HS-27A (cell line): ENCODE data around the gene ARHGEF19.
A peak's percentile ranks its signal among the peaks of the same experiment; 100 is the strongest.
"Not testable (repeated sequence)": the region's sequence is repeated elsewhere in the genome, so short reads cannot be mapped to it uniquely, and the experiment has no call there.

Source experiments
- DNase-seq: peaks from one replicate; pipeline ENCODE4 v3.0.0-alpha.2; 2012; ENCODE audit warnings: low read depth, missing footprints

The ARHGEF19 gene

GRCh38 chr1:16204634-16205333 is 7.7 kb downstream of the ARHGEF19 start:
- DNase-seq: no peak

GRCh38 chr1:16204216-16204615 is 8.2 kb downstream of the ARHGEF19 start:
- DNase-seq: no peak

DNA sequence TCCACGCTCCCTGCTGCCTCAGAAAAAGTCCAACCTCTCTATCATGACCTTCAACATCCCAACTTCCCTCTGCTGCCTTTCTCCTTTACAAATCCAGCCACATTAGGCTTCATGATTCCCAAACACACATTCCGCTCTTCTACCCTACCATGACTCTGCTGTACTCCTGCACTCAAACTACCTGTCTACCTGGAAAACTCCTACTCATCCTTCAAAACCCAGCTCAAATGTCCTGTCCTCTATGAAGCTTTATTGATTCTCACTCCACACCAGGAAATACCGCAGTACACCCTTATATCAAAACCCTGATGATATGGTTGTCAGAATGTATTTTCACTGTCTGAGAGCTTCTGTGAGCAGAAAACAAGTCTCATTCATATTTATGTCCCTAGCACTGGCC is 8.9 kb downstream of the ARHGEF19 start:
- DNase-seq: no peak

GRCh38 chr1:16202281-16203210 is 9.9 kb downstream of the ARHGEF19 start:
- no peak for DNase-seq

GRCh38 chr1:16199700-16200099 is 12.8 kb downstream of the ARHGEF19 start:
- DNase-seq: no peak

GRCh38 chr1:16199157-16199501 is 13.3 kb downstream of the ARHGEF19 start:
- DNase-seq: no peak

DNA sequence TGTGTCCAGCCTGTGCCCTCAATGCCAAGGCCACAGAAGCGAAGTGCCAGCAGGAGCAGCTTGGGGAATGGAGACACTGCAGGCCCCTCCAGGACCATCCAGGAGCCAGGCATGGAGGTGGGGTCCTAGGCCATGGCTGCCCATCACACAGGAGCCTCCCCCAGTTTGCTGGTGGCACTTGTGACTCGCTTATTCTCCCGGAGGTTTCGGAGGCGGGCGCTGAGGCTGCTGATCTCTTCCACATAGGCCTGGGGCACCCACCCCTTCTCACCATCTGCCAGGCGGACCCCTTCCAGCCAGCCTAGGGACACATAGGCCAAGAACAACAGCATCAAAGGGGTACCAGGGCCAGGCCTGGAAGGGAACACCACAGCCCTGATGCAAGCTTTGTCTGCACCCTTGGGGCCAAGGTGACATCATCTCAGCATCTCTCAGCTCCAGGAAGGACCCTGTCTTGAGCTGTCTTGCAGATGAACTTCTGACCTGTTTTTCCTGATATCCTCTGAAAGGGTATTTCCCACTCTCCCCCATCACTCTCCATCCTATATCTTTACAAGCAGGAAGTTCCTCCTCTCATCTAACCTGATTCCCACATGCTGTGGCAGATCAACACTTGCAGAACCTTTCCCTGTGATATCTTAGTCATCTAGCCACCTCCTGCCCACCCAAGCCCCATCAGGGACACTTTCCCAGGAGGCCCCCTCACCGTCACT is 13.9 kb downstream of the ARHGEF19 start:
- DNase-seq: no peak

DNA sequence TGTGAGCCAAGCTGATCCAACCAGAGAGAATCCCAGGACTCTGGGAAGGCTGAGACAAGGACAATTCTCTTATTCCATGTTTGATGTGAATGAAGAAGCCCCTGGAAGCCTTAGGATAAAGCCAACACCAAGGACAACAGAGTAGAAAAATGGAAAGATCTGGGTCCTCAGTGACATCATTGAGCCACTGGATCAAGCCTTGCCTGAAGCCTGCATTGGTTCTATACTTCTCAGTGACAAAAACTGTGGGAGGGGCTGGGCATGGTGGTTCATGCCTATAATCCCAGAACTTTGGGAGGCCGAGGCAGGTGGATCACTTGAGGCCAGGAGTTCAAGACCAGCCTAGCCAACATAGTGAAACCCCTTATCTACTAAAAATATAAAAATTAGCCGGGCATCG is 15.6 kb downstream of the ARHGEF19 start:
- no peak for DNase-seq

- DNase-seq: not testable (repeated sequence)
These were observed 16.3 kb downstream of the ARHGEF19 start for GRCh38 chr1:16196139-16196538.

DNA sequence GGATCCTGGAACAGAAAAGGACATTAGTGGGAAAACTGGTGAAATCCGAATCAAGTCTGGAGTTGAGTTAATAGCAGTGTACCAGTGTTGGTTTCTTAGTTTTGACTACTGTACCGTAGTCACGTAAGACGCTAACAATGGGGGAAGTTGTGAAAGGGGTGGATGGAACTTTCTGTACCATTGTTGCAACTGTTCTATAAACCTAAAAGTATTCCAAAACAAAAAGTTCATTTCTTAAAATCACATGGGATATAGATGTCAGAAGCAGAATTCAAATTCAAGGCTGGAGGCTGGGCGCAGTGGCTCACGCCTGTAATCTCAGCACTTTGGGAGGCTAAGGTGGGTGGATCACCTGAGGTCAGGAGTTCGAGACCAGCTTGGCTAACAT is 16.9 kb downstream of the ARHGEF19 start:
- DNase-seq: no peak

- DNase-seq: no peak
These were observed 20.4 kb downstream of the ARHGEF19 start for GRCh38 chr1:16191916-16192546.

DNA sequence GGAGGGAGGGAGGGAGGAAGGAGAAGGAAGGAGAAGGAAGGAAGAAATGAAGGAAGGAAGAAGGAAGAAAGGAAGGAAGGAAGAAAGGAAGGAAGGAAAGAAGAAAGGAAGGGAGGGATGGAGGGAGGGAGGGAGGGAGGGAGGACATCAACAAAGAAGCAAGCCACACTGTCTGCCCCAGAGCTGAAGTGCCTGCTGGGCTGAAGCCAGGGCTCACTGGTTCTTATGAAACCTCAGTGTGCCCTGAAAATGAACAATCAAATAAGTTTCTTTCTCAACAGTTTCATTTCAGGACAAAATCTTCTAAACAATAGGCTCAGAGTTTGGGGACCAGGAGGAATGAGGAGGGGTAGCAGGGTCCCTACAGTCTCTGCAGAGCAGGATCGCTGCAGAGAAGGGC is 21.1 kb downstream of the ARHGEF19 start:
- no peak for DNase-seq

GRCh38 chr1:16189921-16190621 is 22.4 kb downstream of the ARHGEF19 start:
- no peak for DNase-seq

DNA sequence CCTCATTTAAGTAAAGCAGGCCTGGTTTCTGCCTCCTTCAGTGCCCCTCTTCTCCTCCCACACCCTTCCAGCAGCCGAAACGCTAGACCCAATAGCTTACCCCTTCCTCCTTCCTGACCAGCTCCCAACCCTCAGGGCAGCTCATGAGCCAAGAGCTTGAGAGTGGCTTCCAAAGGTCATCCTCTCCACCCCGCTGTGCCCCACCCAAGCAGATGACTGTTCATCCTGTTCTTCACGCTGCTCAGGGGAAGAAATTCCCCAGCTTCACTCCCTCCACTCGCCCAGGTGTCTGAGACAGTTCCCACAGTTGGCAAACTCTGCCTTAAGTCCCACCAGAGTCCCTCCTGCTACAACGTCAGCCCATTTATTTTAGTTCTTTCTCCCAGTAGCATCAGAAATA is 23.4 kb downstream of the ARHGEF19 start:
- DNase-seq: no peak

DNA sequence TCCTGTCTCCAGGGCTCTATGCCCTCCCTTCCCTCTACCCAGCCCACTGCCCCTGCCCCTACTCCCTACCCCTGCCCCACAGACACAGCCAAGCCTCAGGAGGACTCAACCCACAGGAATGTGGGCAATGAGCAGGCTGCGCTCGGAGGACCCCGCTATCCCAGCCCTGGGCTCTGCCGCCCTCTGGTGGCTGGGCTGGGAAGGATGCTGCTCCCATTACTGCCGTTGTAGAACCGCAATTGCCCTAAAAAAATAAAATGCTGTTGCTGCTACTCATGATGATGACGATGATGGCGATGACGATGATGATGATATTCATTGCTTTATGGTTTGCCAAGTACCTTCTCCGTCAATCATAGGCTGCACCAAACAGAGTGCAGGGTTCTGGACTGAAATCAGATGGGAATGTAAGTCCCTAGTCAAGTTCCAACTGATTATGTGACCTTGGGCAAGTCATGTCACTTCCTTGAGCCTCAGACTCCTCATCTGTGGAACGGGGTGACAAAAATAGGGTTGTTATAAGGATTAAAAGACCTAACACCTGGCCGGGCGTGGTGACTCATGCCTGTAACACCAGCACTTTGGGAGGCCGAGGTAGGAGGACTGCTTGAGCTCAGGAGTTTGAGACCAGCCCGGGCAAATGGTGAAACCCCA is 24.6 kb downstream of the ARHGEF19 start:
- DNase-seq: peak; percentile 68

- DNase-seq: no peak
These were observed 25.7 kb downstream of the ARHGEF19 start for GRCh38 chr1:16186655-16187235.

DNA sequence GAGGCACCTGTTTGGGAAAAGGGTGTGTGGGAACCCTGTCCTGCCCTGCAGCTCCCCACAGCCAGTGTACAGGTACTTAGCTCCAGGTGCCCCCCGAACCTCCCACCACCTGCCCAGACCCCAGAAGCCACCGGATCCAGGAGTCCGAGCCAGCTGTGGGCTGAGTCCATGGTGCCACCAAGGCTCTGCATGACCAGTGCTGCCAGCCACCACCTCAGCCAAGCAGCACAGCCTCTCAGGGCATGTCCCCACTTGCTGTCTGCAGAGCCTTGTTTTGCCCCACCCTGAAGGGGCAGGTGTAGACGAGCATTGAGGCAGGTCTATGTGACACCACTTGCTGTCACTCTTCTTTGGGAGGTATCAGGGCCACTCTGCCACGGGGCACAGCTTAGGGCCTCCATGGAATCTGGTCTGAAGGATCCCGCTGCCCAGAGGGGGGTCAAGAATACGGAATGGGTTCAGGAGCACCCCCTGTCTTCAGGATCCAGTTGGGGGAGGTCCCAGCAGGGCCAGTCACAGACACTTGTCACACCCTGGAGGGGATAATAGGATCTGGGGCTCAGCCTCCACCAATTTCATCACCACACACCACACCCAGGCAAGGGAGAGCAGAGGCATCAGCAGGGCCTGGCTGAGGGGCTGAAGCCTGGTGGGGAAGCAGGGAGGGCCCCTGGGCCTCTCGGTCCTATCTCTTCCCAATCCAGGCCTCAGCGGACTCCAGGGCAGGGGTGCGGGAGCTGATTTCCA is 27.7 kb downstream of the ARHGEF19 start:
- DNase-seq: no peak

DNA sequence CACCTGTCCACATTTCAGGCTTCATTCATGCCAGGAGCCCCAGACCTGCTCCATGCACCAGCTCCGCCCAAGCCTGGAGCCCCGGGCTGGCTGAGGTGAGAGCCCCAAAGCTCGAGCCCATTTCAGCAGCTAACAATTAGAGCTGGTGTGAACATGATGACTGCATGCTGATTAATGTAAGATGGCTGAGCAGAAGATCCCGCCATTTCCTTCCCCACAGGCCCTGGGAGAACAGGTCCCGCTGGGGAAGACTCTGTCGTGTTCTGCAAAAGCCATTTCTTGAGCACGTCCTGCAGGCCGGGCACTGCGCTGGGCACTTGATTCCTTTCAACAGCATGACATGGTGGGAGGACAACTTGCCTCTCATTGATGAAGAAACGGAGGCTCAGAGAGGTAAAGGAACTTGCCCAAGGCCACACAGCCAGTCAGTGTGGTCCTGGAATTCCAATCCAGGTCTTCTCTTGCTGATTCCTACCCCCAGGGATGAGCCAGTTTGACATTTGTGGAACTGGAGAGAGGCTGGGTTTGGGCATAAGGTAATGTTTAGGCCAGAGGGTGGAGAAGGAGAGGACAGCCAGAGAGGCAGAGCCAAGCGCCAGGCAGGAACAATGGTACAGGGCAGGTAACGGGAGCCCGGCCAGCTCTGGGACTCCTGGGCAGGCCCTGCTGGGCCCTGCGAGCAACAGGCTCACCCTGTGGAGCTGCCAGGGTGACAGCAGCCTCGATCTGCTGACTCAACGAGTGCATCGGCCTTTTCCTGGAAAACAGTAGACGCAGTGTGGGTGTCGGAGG is 28.5 kb downstream of the ARHGEF19 start:
- no peak for DNase-seq

GRCh38 chr1:16183179-16183578 is 29.3 kb downstream of the ARHGEF19 start:
- no peak for DNase-seq
